IMR-90 (cell line): ENCODE measurements around the gene TTC9. TPM values are rescaled to one million over a fixed set of nuclear protein-coding genes. Genes with fewer than 3 reads are reported as not detected.

Experiments
- ATAC-seq: fragments of 200-7000 bp; cut with Tn5 transposase; 2 replicates; pipeline ENCODE4 v1.9.1; 2020; ENCODE audit warnings: low read depth, mild to moderate bottlenecking, moderate library complexity
- BruUV-seq: library from RNA; stranded (reverse); fragments of 400-500 nt; replicated peaks from 2 replicates; lab custom pipeline; 2021; lab: Mats Ljungman, UMichigan
- CTCF ChIA-PET: fragments of 300-600 bp; formaldehyde crosslinking; extraction: SDS; loops from one replicate; lab custom pipeline; 2021; ENCODE audit warnings: antibody characterized with exemption; lab: Yijun Ruan, JAX
- POLR2A ChIA-PET: fragments of 300-600 bp; sonication (Branson Sonifier 250); formaldehyde crosslinking; loops from one replicate; lab custom pipeline; 2022; ENCODE audit warnings: antibody characterized with exemption; ENCODE audit not compliant: unreplicated experiment; lab: Charles Lee
- DNase-seq: peaks from one replicate; pipeline ENCODE4 v3.0.0; 2013
- H2AFZ ChIP-seq: replicated peaks from 2 replicates; pipeline ENCODE3; 2013; ENCODE audit warnings: low read length, mild to moderate bottlenecking; ENCODE audit not compliant: poor library complexity
- H2AK5ac ChIP-seq: 2 replicates; pipeline ENCODE4 v1.6.1; 2013; ENCODE audit warnings: low read depth, low read length, inconsistent platforms
- H2AK9ac ChIP-seq: replicated peaks from 2 replicates; pipeline ENCODE3; 2013; ENCODE audit warnings: mild to moderate bottlenecking, low read depth, low read length, moderate library complexity; ENCODE audit not compliant: poor library complexity
- H2BK120ac ChIP-seq: 2 replicates; pipeline ENCODE4 v1.6.1; 2013; ENCODE audit warnings: low read depth, low read length, inconsistent platforms
- H2BK15ac ChIP-seq: 3 replicates; pipeline ENCODE4 v1.6.1; 2013; ENCODE audit warnings: low read depth, low read length, inconsistent platforms
- H2BK20ac ChIP-seq: 2 replicates; pipeline ENCODE4 v1.6.1; 2013; ENCODE audit warnings: low read depth, mild to moderate bottlenecking, inconsistent platforms, low read length, moderate library complexity
- H2BK5ac ChIP-seq: 2 replicates; pipeline ENCODE4 v1.6.1; 2013; ENCODE audit warnings: mild to moderate bottlenecking, low read depth, low read length, inconsistent platforms; ENCODE audit not compliant: poor library complexity, severe bottlenecking
- H3K14ac ChIP-seq: replicated peaks from 2 replicates; pipeline ENCODE4 v1.6.1; 2013; ENCODE audit warnings: low read depth, low read length, inconsistent platforms
- H3K18ac ChIP-seq: 2 replicates; pipeline ENCODE4 v1.6.1; 2013; ENCODE audit warnings: low read depth, low read length, control low read depth
- H3K23ac ChIP-seq: 2 replicates; pipeline ENCODE4 v1.6.1; 2013; ENCODE audit warnings: low read depth, low read length, inconsistent platforms
- H3K27ac ChIP-seq: 2 replicates; pipeline ENCODE4 v1.5.1; 2013; ENCODE audit warnings: mild to moderate bottlenecking, control low read depth, low read length; ENCODE audit not compliant: insufficient read depth
- H3K27me3 ChIP-seq: 2 replicates; pipeline ENCODE4 v1.6.1; 2013; ENCODE audit warnings: low read length; ENCODE audit not compliant: control insufficient read depth, insufficient read depth
- H3K36me3 ChIP-seq: 2 replicates; pipeline ENCODE4 v1.6.1; 2013; ENCODE audit warnings: low read length, mixed read lengths; ENCODE audit not compliant: control insufficient read depth, insufficient read depth
- H3K4ac ChIP-seq: 2 replicates; pipeline ENCODE4 v1.6.1; 2013; ENCODE audit warnings: low read depth, low read length, inconsistent platforms
- H3K4me1 ChIP-seq: 2 replicates; pipeline ENCODE4 v1.6.1; 2013; ENCODE audit warnings: low read length, mixed read lengths; ENCODE audit not compliant: control insufficient read depth, insufficient read depth
- H3K4me2 ChIP-seq: 2 replicates; pipeline ENCODE4 v1.6.1; 2013; ENCODE audit warnings: low read depth, mild to moderate bottlenecking, control low read depth, low read length, moderate library complexity
- H3K4me3 ChIP-seq: 2 replicates; pipeline ENCODE4 v1.5.1; 2013; ENCODE audit warnings: low read depth, mild to moderate bottlenecking, control low read depth, low read length, moderate library complexity; ENCODE audit not compliant: insufficient read depth
- H3K56ac ChIP-seq: 2 replicates; pipeline ENCODE4 v1.6.1; 2013; ENCODE audit warnings: low read length, inconsistent platforms; ENCODE audit not compliant: insufficient read depth; ENCODE audit errors: extremely low read depth
- H3K79me1 ChIP-seq, 2 experiments: 2 replicates each; pipeline ENCODE4 v1.6.1; 2013; ENCODE audit warnings: low read length in 2 of 2, inconsistent platforms in 1 of 2, low read depth in 1 of 2
- H3K9ac ChIP-seq: 2 replicates; pipeline ENCODE4 v1.6.1; 2013; ENCODE audit warnings: low read depth, low read length, control low read depth
- H3K9me1 ChIP-seq: 2 replicates; pipeline ENCODE4 v1.6.1; 2013; ENCODE audit warnings: low read length, inconsistent platforms; ENCODE audit not compliant: insufficient read depth
- H3K9me3 ChIP-seq: 2 replicates; pipeline ENCODE4 v1.6.1; 2013; ENCODE audit warnings: low read length; ENCODE audit not compliant: control insufficient read depth, insufficient read depth
- H4K20me1 ChIP-seq: 2 replicates; pipeline ENCODE4 v1.6.1; 2013; ENCODE audit warnings: low read length, inconsistent platforms; ENCODE audit not compliant: insufficient read depth
- H4K5ac ChIP-seq: 2 replicates; pipeline ENCODE4 v1.6.1; 2013; ENCODE audit warnings: mild to moderate bottlenecking, low read depth, low read length, control low read depth
- H4K8ac ChIP-seq, 2 experiments: 2 replicates each; pipeline ENCODE4 v1.6.1; 2013; ENCODE audit warnings: low read depth in 2 of 2, low read length in 2 of 2, control low read depth in 1 of 2, inconsistent platforms in 1 of 2
- H4K91ac ChIP-seq: 2 replicates; pipeline ENCODE4 v1.6.1; 2013; ENCODE audit warnings: low read depth, low read length, inconsistent platforms; ENCODE audit not compliant: insufficient read depth
- CHD1 ChIP-seq: IDR thresholded peaks from 2 replicates; pipeline ENCODE4 v1.6.1; 2012; ENCODE audit warnings: low read depth, low read length, improper control_type of control experiment
- RCOR1 ChIP-seq: IDR thresholded peaks from 2 replicates; pipeline ENCODE4 v1.6.1; 2012; ENCODE audit warnings: mild to moderate bottlenecking, low read length, improper control_type of control experiment; ENCODE audit not compliant: insufficient replicate concordance
- SMC3 ChIP-seq: fragments of 150-350 bp; IDR thresholded peaks from 2 replicates; pipeline ENCODE4 v1.6.1; 2016; ENCODE audit warnings: low read depth, mild to moderate bottlenecking, antibody characterized with exemption, low read length, moderate library complexity
- WGBS, 2 experiments: methylation state at CpG; one replicate each; pipeline versions ENCODE4 v1.1.5 to v1.1.7; 2013; ENCODE audit warnings: missing lambda C conversion rate in 2 of 2; ENCODE audit not compliant: insufficient read length in 1 of 2; ENCODE audit errors: extremely low coverage in 2 of 2; 5-methylcytosine and 5-hydroxymethylcytosine counted together
- dilution Hi-C: fragments of 300-500 bp; cut with HindIII; formaldehyde crosslinking; loops from one replicate; pipeline ENCODE4 v1.14.3; 2018; ENCODE audit warnings: low sequenced_read_pairs; ENCODE audit not compliant: unreplicated experiment
- in situ Hi-C: fragments of 300-500 bp; cut with MboI; formaldehyde crosslinking; loops from 3 replicates; pipeline ENCODE4 v1.14.3; 2019; ENCODE audit warnings: low sequenced_read_pairs, inconsistent platforms, mixed read lengths
- intact Hi-C: fragments of 100-400 bp; cut with micrococcal nuclease; formaldehyde crosslinking; loops from 2 replicates; pipeline ENCODE4 v1.10.0; 2022
- polyA plus RNA-seq, 3 experiments: library from polyadenylated mRNA; depleted of rRNA; stranded (reverse); fragments of >200 nt; gene quantifications; 2 replicates each; pipeline ENCODE4 v1.2.3, GENCODE V29; 2012; ENCODE audit warnings: low replicate concordance in 1 of 3
- total RNA-seq: library from RNA; depleted of rRNA; stranded (reverse); fragments of >200 nt; gene quantifications from 2 replicates; pipeline ENCODE4 v1.2.3, GENCODE V29; 2012

The TTC9 gene
- total and polyA plus RNA-seq, 2 of the 4 experiments (the other 2 are of a cell fraction): 0.02 TPM; not detected in 1

DNA sequence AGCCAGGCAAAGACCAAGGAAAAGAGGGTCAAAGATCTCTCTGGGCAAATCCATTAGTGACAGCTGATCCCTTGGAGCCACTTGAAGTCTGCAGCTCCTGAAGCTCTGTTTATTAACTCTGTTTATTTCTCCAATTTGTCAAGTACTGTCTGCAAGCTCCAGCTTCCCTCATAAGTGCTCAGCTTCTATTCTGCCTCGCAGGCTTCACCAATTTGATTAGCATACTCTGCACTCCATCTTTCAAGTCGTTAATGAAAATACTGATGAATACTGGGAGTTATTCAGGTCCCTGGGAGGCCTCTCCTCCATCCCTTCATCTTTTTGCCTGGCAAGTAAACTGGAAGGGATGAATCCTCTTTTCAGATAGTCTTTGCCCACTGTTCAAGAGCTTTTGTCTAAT, 54.3 kb downstream of the TTC9 start:
- Histone ChIP-seq H4K91ac (no peak overlapping the region), H2BK20ac (no peak overlapping the region), H3K9me3 (no peaks in the 10 kb centered on the region), H4K5ac (no peak overlapping the region), H3K4me3 (no peak overlapping the region), H3K4me2 (no peak overlapping the region), H3K14ac (no peak overlapping the region), H3K79me1 (no peaks in the 10 kb centered on the region), H3K9me1 (no peaks in the 10 kb centered on the region), H4K20me1 (no peaks in the 10 kb centered on the region), H3K36me3 (no peaks in the 10 kb centered on the region), H4K8ac (no peak overlapping the region), H3K23ac (no peak overlapping the region), H3K4ac (no peak overlapping the region), H2BK120ac (no peak overlapping the region), H3K56ac (no peak overlapping the region), H3K18ac (no peak overlapping the region), H3K27me3 (peaks cover 5% of the 10 kb centered on the region), H3K4me1 (no peaks in the 10 kb centered on the region), H3K27ac (no peak overlapping the region), H2BK5ac (no peak overlapping the region), H2AK9ac (no peak overlapping the region), H2AK5ac (no peak overlapping the region), H2AFZ (no peak overlapping the region), H3K9ac (no peak overlapping the region), H2BK15ac (no peak overlapping the region)
- DNase-seq (no peak), ATAC-seq (no peak)
- WGBS, 2 experiments: no CpG with 5 or more reads among the region's 2 CpGs
- in situ Hi-C loops: no loop called here
- ChIA-PET CTCF (interaction anchor here (1.0 kb wide), 1 partner anchor 17 kb away, joined by 3 read pairs; no protein-coding TSS in a partner anchor), POLR2A (no interaction called here)
- TF ChIP-seq CHD1: no peak
- TF ChIP-seq RCOR1: no peak
- TF ChIP-seq SMC3: no peak
- no TSS peak for BruUV-seq
- dilution Hi-C loops: no loop called here
- intact Hi-C loops: no loop called here
